GM19099 (cell line): ENCODE measurements around the gene HMGCS1.

ENCODE experiments used
- POLR2A ChIP-seq: IDR thresholded peaks from 3 replicates; pipeline ENCODE4 v1.6.1; 2011; ENCODE audit warnings: low read depth; ENCODE audit not compliant: insufficient read length; ENCODE audit errors: extremely low read depth

The HMGCS1 gene

DNA sequence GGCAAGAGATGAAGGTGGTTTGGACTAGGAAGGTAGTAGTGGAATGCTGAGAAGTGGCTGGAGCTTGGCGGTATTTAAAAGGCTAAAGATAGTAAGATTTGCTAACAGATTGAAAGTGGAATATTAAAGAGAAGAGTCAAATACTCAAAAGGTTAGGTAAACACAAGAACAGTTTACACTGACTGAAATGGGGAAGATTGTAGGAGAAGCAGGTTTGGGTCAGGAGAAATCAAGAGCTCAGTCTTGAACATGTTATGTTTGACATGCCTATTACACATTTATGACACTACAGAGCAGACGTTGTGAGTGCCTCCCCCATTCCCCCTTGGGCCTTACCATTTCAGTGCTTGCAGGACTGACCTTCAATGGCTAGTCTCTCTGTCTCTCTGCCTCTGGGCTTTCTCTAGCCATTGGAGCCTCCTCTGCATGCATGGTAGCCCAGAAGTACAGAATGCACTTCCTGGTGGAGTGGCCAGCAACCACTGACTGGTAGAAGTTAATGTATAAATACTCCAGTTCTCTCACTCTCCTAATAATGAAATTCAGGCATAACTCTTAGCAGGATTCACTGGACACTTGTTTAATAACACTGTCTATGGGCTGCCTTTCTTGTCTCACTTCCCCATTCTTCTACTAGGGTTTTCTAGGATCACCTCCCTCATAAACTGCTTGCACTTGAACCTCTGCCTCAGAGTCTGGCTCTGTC, 56.8 kb downstream of the HMGCS1 start:
- no peak for TF ChIP-seq POLR2A

DNA sequence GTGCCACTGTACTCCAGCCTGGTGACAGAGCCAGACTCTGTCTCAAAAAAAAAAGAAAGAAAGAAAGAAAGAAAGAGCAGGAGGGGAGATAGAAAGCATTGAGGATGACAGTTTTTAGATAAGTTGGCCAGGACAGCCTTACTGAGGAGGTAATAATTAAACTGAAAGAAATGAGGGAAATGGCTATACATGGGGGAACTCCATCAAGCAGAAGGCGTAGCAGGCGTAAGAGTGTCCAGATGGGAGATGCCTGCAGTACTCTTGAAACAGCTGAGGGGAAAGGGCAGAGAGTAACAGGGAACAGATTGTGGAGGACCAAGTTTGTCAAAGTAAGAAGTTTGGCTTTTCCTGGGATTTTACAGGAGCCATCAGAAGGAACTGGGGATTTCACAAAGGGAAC, 57.5 kb downstream of the HMGCS1 start:
- TF ChIP-seq POLR2A, result no peak

DNA sequence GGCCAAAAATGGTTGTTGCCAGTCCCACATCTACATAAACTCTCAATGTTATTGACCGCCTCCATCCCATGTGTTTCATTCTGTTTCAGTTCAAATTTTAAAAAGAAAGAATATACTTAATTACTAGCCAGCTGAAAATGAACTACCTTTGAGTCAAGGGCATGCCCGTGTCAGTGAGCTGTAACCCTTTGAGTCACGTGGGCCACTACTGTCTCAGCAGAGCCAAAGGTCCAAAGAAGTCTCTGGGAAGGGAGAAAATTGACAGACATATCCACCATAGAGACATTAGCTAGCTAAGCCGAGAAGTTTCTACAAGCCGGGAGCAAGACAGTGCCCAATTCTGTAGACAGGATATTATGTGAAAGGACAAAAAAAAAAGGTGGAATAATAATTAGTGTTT, 61.5 kb downstream of the HMGCS1 start:
- no peak for TF ChIP-seq POLR2A

DNA sequence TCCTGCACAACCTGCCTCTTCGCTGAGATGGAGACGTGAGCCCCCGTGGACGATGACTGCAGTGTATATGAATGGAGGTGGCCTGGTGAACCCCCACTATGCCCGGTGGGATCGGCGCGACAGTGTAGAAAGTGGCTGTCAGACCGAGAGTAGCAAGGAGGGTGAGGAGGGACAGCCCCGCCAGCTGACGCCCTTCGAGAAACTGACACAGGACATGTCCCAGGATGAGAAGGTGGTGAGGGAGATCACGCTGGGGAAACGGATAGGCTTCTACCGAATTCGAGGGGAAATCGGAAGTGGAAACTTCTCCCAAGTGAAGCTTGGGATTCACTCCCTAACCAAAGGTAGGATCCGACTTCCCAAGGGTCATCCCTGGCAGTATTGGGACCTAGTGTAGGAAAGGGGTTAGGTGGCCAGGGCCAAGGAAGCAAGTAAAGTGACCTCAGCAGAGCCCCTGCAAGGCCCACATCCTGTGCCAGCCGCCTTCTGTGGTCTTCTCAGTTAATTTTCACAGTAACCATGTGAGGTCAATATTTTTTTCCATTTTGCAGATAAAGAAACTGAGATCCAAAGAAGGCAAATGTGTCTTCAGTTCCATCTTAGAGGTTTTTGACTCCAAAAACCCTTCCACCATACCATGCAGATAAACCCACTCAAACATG, 67.4 kb downstream of the HMGCS1 start:
- no peak for TF ChIP-seq POLR2A

DNA sequence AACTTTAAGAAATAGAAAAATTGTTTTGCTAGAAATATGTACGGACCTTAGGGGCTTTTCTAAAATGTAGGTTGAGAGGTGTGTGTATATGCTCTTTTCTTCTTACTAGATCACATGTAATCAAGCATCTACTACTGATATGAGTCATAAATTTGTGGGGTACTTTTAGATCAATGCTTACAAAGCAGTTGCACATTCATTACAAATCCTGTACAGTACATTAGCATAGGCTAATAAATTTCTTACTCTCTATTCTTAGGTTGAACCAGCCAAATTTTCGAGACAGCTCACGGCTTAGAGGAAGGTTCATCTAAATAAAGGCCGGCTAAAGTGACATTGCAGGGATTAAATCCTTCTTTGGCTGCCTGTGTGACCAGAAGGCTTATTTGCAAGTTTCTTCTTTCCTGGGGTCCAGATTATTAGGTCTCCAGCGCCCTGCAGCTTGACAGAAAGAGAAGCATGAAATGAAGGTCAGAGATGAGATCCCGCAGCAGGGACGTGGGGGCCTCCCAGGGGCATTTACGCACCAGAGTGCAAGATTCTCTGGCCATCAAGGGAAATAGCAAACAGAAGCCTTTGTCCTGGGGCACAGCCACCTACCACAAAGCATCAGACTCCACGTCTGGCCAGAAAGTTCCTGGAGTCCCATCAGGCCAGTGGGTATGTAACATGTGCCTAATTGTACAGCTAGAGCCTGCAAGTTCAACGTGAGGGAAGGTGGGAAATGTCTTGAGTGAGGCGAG, 68.2 kb downstream of the HMGCS1 start:
- TF ChIP-seq POLR2A, result no peak

DNA sequence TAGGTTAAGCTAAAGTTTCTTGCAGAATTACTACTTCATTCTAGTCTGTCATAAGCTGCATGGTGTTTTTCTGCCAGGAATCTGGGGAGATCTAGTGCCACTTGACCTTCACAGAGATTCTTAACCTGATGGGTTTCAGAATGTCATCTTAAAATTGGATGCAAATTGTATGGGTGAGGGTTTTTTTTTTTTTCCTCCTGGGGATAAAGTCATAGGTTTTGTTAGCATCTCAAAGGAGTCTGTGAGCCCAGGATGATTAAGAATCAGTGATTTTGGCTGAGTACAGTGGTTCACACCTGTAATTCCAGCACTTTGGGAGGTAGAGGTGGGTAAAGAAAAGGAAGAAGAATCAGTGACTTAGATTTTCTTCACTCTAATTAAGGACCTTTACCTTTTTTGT, 69.9 kb downstream of the HMGCS1 start:
- TF ChIP-seq POLR2A, result no peak

DNA sequence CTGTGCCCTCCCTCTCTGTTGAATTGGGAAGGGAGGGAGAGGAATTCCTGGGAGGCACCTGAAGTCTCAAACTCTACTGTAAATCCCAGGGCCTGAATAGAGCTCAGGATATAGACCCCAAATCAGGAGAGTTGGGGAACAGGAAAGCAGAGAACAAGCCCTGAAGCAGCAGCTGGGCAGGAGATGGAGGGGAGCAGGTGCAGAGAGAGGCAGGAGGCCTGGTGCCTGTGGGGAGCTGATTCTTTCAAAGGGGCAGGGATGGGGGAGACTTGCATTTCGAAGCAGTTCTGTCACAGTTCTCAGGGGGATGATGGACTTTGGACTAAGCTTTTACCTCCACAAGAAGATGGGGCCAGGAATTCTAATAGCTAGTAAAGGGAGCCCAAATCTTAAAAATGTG, 71.0 kb downstream of the HMGCS1 start:
- TF ChIP-seq POLR2A, result no peak
